Activated CD4-positive, alpha-beta T cell treated with anti-CD3 and anti-CD28 coated beads, Interleukin-2, Interleukin-6, amounts not matched to agents 100 ng/mL and 50 ng/mL, durations not matched to agents 16 hours and 8 hours (primary cell): ENCODE data around the gene SAP25.
"Not testable (repeated sequence)": the region's sequence is repeated elsewhere in the genome, so short reads cannot be mapped to it uniquely, and the experiment has no call there.

ENCODE experiments used
- DNase-seq: peaks from one replicate; pipeline ENCODE4 v3.0.0-alpha.2; 2020

The SAP25 gene

GRCh38 chr7:100556541-100556940, 17.2 kb downstream of the SAP25 start:
- no peak for DNase-seq

- DNase-seq = no peak
Observed at GRCh38 chr7:100555701-100556100, 18.0 kb downstream of the SAP25 start.

GRCh38 chr7:100553032-100553431, 20.7 kb downstream of the SAP25 start:
- no peak for DNase-seq

GRCh38 chr7:100552532-100552931, 21.2 kb downstream of the SAP25 start:
- no peak for DNase-seq

- DNase-seq = not testable (repeated sequence)
Observed at GRCh38 chr7:100548446-100548845, 25.3 kb downstream of the SAP25 start.

- no peak for DNase-seq
Observed at GRCh38 chr7:100547872-100548271, 25.8 kb downstream of the SAP25 start.

- no peak for DNase-seq
Observed at GRCh38 chr7:100546926-100547800, 26.5 kb downstream of the SAP25 start.

- peak; percentile 66 for DNase-seq
Observed at GRCh38 chr7:100546129-100546925, 27.4 kb downstream of the SAP25 start.

- peak; percentile 90 for DNase-seq
Observed at GRCh38 chr7:100545360-100546128, 28.2 kb downstream of the SAP25 start.

GRCh38 chr7:100544967-100545359, 28.7 kb downstream of the SAP25 start:
- DNase-seq = no peak

GRCh38 chr7:100544386-100544785, 29.3 kb downstream of the SAP25 start:
- peak; percentile 35 for DNase-seq

GRCh38 chr7:100543586-100543985, 30.1 kb downstream of the SAP25 start:
- DNase-seq = no peak

- DNase-seq = peak; percentile 28
Observed at GRCh38 chr7:100541309-100541708, 32.4 kb downstream of the SAP25 start.

GRCh38 chr7:100540073-100540723, 33.5 kb downstream of the SAP25 start:
- no peak for DNase-seq

GRCh38 chr7:100539436-100540006, 34.2 kb downstream of the SAP25 start:
- peak; percentile 10 for DNase-seq

GRCh38 chr7:100538654-100539435, 34.9 kb downstream of the SAP25 start, which contains the start of gene AGFG2:
AGFG2 (plus strand) TSS chr7:100539203; CDS start chr7:100539347, 144 bp downstream.
- peak; percentile 100 for DNase-seq

- no peak for DNase-seq
Observed at GRCh38 chr7:100538348-100538653, 35.4 kb downstream of the SAP25 start.

- not testable (repeated sequence) for DNase-seq
Observed at GRCh38 chr7:100536695-100537094, 37.0 kb downstream of the SAP25 start.

- not testable (repeated sequence) for DNase-seq
Observed at GRCh38 chr7:100535982-100536381, 37.7 kb downstream of the SAP25 start.

GRCh38 chr7:100532165-100533022, 41.3 kb downstream of the SAP25 start:
- no peak for DNase-seq
